GM23338 (cell line): Measurements from ENCODE around the gene CBX2. TPM values are rescaled to one million over a fixed set of nuclear protein-coding genes. Genes with fewer than 3 reads are reported as not detected.

Experiments
- ATAC-seq: fragments of 200-7000 bp; cut with Tn5 transposase; 3 replicates; pipeline ENCODE4 v1.9.1; 2020
- DNase-seq: peaks from one replicate; pipeline ENCODE4 v3.0.0-alpha.2; 2015; ENCODE audit warnings: low spot score
- H2AFZ ChIP-seq: fragments of 200-600 bp; sonication (generic); 2 replicates; pipeline ENCODE4 v1.8.0; 2016; ENCODE audit warnings: antibody characterized with exemption, mild to moderate bottlenecking, moderate library complexity
- H3F3A ChIP-seq: fragments of 200-600 bp; sonication (generic); replicated peaks from 2 replicates; pipeline ENCODE4 v1.8.0; 2017; ENCODE audit warnings: antibody characterized with exemption, mixed run types, low read depth
- H3K27ac ChIP-seq: fragments of 200-600 bp; sonication (generic); 2 replicates; pipeline ENCODE4 v1.6.1; 2016; ENCODE audit warnings: low read depth
- H3K27me3 ChIP-seq: fragments of 200-600 bp; sonication (generic); 2 replicates; pipeline ENCODE4 v1.8.0; 2016; ENCODE audit warnings: mild to moderate bottlenecking, mixed run types, moderate library complexity; ENCODE audit not compliant: insufficient read depth
- H3K36me3 ChIP-seq: fragments of 200-600 bp; sonication (generic); 2 replicates; pipeline ENCODE4 v1.8.0; 2016; ENCODE audit warnings: mild to moderate bottlenecking; ENCODE audit not compliant: insufficient read depth
- H3K4me1 ChIP-seq: fragments of 200-600 bp; sonication (generic); 2 replicates; pipeline ENCODE4 v1.8.0; 2016; ENCODE audit warnings: mild to moderate bottlenecking, moderate library complexity; ENCODE audit not compliant: insufficient read depth
- H3K4me2 ChIP-seq: fragments of 200-600 bp; sonication (generic); 2 replicates; pipeline ENCODE4 v1.7.1; 2017; ENCODE audit warnings: mixed run types
- H3K4me3 ChIP-seq: fragments of 200-600 bp; sonication (generic); 2 replicates; pipeline ENCODE4 v1.6.1; 2016; ENCODE audit warnings: mixed run types
- H3K79me2 ChIP-seq: fragments of 200-600 bp; sonication (generic); replicated peaks from 2 replicates; pipeline ENCODE4 v1.8.0; 2017; ENCODE audit warnings: mild to moderate bottlenecking; ENCODE audit not compliant: insufficient read depth
- H3K9me2 ChIP-seq: fragments of 200-600 bp; sonication (generic); 2 replicates; pipeline ENCODE4 v1.8.0; 2017; ENCODE audit not compliant: insufficient read depth
- H4K20me1 ChIP-seq: fragments of 200-600 bp; sonication (generic); replicated peaks from 2 replicates; pipeline ENCODE4 v1.8.0; 2017; ENCODE audit warnings: mild to moderate bottlenecking; ENCODE audit not compliant: insufficient read depth
- H3K27ac Mint-ChIP-seq: 2 replicates; pipeline ENCODE4 v1.8.0; 2020; ENCODE audit warnings: inconsistent platforms, mild to moderate bottlenecking, moderate library complexity, mixed read lengths
- H3K27me3 Mint-ChIP-seq: 3 replicates; pipeline ENCODE4 v1.8.0; 2022; ENCODE audit warnings: low read depth, mild to moderate bottlenecking, moderate library complexity, mixed read lengths, inconsistent platforms; ENCODE audit not compliant: insufficient read depth, poor library complexity
- H3K36me3 Mint-ChIP-seq: 3 replicates; pipeline ENCODE4 v1.8.0; 2021; ENCODE audit warnings: low read depth, mild to moderate bottlenecking, inconsistent platforms, moderate library complexity, mixed read lengths
- H3K4me1 Mint-ChIP-seq: 3 replicates; pipeline ENCODE4 v1.8.0; 2020; ENCODE audit warnings: mild to moderate bottlenecking, inconsistent platforms, mixed read lengths
- H3K4me3 Mint-ChIP-seq: 3 replicates; pipeline ENCODE4 v1.8.0; 2021; ENCODE audit warnings: moderate library complexity, mild to moderate bottlenecking, inconsistent platforms, mixed read lengths
- H3K9me3 Mint-ChIP-seq: 3 replicates; pipeline ENCODE4 v1.8.0; 2020; ENCODE audit warnings: moderate library complexity, mild to moderate bottlenecking, inconsistent platforms, mixed read lengths
- CREB1 ChIP-seq: fragments of 250-450 bp; sonication (Bioruptor Pico); IDR thresholded peaks from 2 replicates; pipeline ENCODE4 v1.5.0; 2020; ENCODE audit warnings: low read depth, mild to moderate bottlenecking, moderate library complexity
- CTCF ChIP-seq, 2 experiments: fragments of 200-600 bp in 1 of 2; sonication (generic) in 1 of 2; conservative IDR thresholded peaks; 2 replicates each; pipeline versions ENCODE4 v1.5.1 to v1.6.1; 2016 to 2017; ENCODE audit warnings: antibody characterized with exemption in 2 of 2, low read depth in 2 of 2, mild to moderate bottlenecking in 2 of 2, moderate library complexity in 1 of 2
- EZH2phosphoT487 ChIP-seq: fragments of 200-600 bp; sonication (generic); IDR thresholded peaks from one replicate; pipeline ENCODE4 v1.8.1; 2018; ENCODE audit warnings: antibody characterized with exemption; ENCODE audit not compliant: unreplicated experiment
- NANOG ChIP-seq: IDR thresholded peaks from 2 replicates; pipeline ENCODE4 v1.6.1; 2016; ENCODE audit warnings: antibody characterized with exemption, borderline replicate concordance
- STAT1 ChIP-seq: IDR thresholded peaks from one replicate; pipeline ENCODE4 v1.6.1; 2016; ENCODE audit warnings: antibody characterized with exemption; ENCODE audit not compliant: unreplicated experiment
- ZNF462 ChIP-seq: fragments of 250-450 bp; sonication (Bioruptor Pico); IDR thresholded peaks from 2 replicates; pipeline ENCODE4 v1.5.0; 2020; ENCODE audit warnings: mild to moderate bottlenecking, moderate library complexity
- polyA plus RNA-seq: library from polyadenylated mRNA; unstranded; fragments of >200 nt; fragmentation: Nextera tagmentation; extraction: Ambion mirVana; gene quantifications from 2 replicates; pipeline ENCODE4 v1.2.1, GENCODE V29; 2016
- total RNA-seq: library from RNA; depleted of rRNA; stranded (reverse); fragments of >200 nt; shearing (Covaris generic); gene quantifications from 2 replicates; pipeline ENCODE4 v1.2.3, GENCODE V29; 2014

Gene CBX2
- total and polyA plus RNA-seq, 2 experiments from 2014 or later, result 26.6 to 114 TPM

GRCh38 chr17:79774561-79774975, 3.4 kb upstream of the CBX2 start:
- peaks cover 12% of the 10 kb centered on the region for H3K27me3 ChIP-seq
- no peak for TF ChIP-seq CTCF (conservative IDR thresholded peaks at IDR 0.05; ENCODE audit: low read depth in 2 of 2)
- TF ChIP-seq STAT1, result no peak
- no peak for TF ChIP-seq ZNF462
- no peak for TF ChIP-seq CREB1 (CRISPR knock-in tag)
- no peak for TF ChIP-seq EZH2phosphoT487
- TF ChIP-seq NANOG, result no peak
- H3K27ac Mint-ChIP-seq, result no peak overlapping the region
- H3K4me1 ChIP-seq, result peaks cover 15% of the 10 kb centered on the region
- H3K4me3 ChIP-seq, result no peak overlapping the region
- no peak for ATAC-seq
- peaks cover 10% of the 10 kb centered on the region for H3K79me2 ChIP-seq
- H3K27me3 Mint-ChIP-seq, result peaks cover 15% of the 10 kb centered on the region
- DNase-seq, result no peak
- H3K9me3 Mint-ChIP-seq, result no peaks in the 10 kb centered on the region; the same call in 2 of the 3 replicates
- H3K4me1 Mint-ChIP-seq, result peaks cover 24% of the 10 kb centered on the region
- peaks cover 3% of the 10 kb centered on the region; the same call in 1 of the 2 replicates for H4K20me1 ChIP-seq
- no peak overlapping the region for H3K4me2 ChIP-seq
- H3K9me2 ChIP-seq, result no peaks in the 10 kb centered on the region
- no peak overlapping the region for H3K27ac ChIP-seq
- H3K36me3 ChIP-seq, result no peaks in the 10 kb centered on the region
- H3K4me3 Mint-ChIP-seq, result no peak overlapping the region
- H3K36me3 Mint-ChIP-seq, result peaks cover 9% of the 10 kb centered on the region
- peaks cover 12% of the 10 kb centered on the region; the same call in 1 of the 2 replicates for H3F3A ChIP-seq
- H2AFZ ChIP-seq, result no peak overlapping the region
